ENCODE data around the gene INPP5A. TPM values are rescaled to one million over a fixed set of nuclear protein-coding genes. Genes with fewer than 3 reads are reported as not detected.

Gene INPP5A
- total and polyA plus RNA-seq, 2 of the 13 experiments (the other 11 are each of a cell fraction or from before 2014, with no cell fraction given) = 17.5 to 37.9 TPM

- in situ Hi-C loops (cut with HindIII; ENCODE audit: extremely low pct_ligation_motif_present, low pct_unique_long_range_greater_than_20kb) (no loop called here), intact Hi-C loops (cut with micrococcal nuclease; ENCODE audit: unreplicated experiment) (no loop called here)
- WGBS (ENCODE audit: low lambda C conversion rate) = 94% methylated on average over 20 of the region's 21 CpGs
- Histone ChIP-seq H3K36me3 (replicated peaks in 1 of 2; ENCODE audit: control insufficient read depth in 1 of 2, insufficient read depth in 2 of 2, low read length in 2 of 2) (no peaks in the 10 kb centered on the region), H3K79me2 (ENCODE audit: insufficient read depth, low read length) (peaks cover 39% of the 10 kb centered on the region), H4K20me1 (ENCODE audit: insufficient read depth, low read length) (no peaks in the 10 kb centered on the region), H3K27me3 (ENCODE audit: control insufficient read depth in 1 of 2, insufficient read depth in 2 of 2, low read length in 2 of 2) (no peaks in the 10 kb centered on the region; a peak in 1 of 5 replicates), H3K4me3 (replicated peaks in 1 of 3; ENCODE audit: insufficient read depth in 1 of 3, low read depth in 2 of 3, low read length in 3 of 3) (no peak overlapping the region), H3K4me1 (ENCODE audit: insufficient read depth, low read length) (peaks cover 44% of the 10 kb centered on the region), H3K9ac (ENCODE audit: insufficient read depth, low read depth, low read length) (no peak overlapping the region), H3K27ac (ENCODE audit: extremely low read length, insufficient read depth, low read length) (no peak overlapping the region), H3K4me2 (ENCODE audit: low read depth, low read length) (no peak overlapping the region), H3K9me3 (ENCODE audit: low read length) (peaks cover 21% of the 10 kb centered on the region), H2AFZ (ENCODE audit: low read length) (no peak overlapping the region)
- ATAC-seq (no peak), DNase-seq (ENCODE audit: low spot score) (no peak), FAIRE-seq (peak; percentile 36)
- ChIA-PET CTCF (ENCODE audit: low intra/inter-chr PET ratio, low total read pairs) (no interaction called here), POLR2A (no interaction called here)
- no TSS peak for BruUV-seq (replicated peaks)
- no peak for TF ChIP-seq SAFB2 (CRISPR knock-in tag; IDR thresholded peaks at IDR 0.05; ENCODE audit: borderline replicate concordance, low read depth)
- no peak for TF ChIP-seq ZFX (CRISPR knock-in tag; IDR thresholded peaks at IDR 0.05; ENCODE audit: low read depth)
- TF ChIP-seq POLR2AphosphoS5 (IDR thresholded peaks at IDR 0.05; ENCODE audit: low read depth, low read length) = no peak
- TF ChIP-seq NR1H2 (CRISPR knock-in tag; IDR thresholded peaks at IDR 0.05; ENCODE audit: borderline replicate concordance, low read depth) = 0 out of 2 replicates have a peak, but pooled peaks have one; percentile 38
- TF ChIP-seq TBP (CRISPR knock-in tag; IDR thresholded peaks at IDR 0.05) = no peak
- TF ChIP-seq ZBTB7B (CRISPR knock-in tag; IDR thresholded peaks at IDR 0.05) = no peak
- no peak for TF ChIP-seq GPN1 (CRISPR knock-in tag; IDR thresholded peaks at IDR 0.05; ENCODE audit: borderline replicate concordance)
- 0 out of 2 replicates have a peak, but pooled peaks have one; percentile 39 for TF ChIP-seq ZNF672 (CRISPR knock-in tag; IDR thresholded peaks at IDR 0.05)
- TF ChIP-seq TCF12 (IDR thresholded peaks at IDR 0.05) = no peak
- TF ChIP-seq TCF12 (CRISPR knock-in tag; IDR thresholded peaks at IDR 0.05) = no peak
- TF ChIP-seq MNT (IDR thresholded peaks at IDR 0.05) = peak; percentile 96
- TF ChIP-seq ATF6 (CRISPR knock-in tag; conservative IDR thresholded peaks at IDR 0.05) = no peak
- no peak for TF ChIP-seq SNRNP70 (IDR thresholded peaks at IDR 0.05; ENCODE audit: low read depth, low read length)
Measured at GRCh38 chr10:132596742-132597279, 59.2 kb downstream of the INPP5A start.

Measured in HepG2 (cell line).